Liver (tissue), 9 donors: Measurements from ENCODE around the gene EML6. TPM values are rescaled to one million over a fixed set of nuclear protein-coding genes. Genes with fewer than 3 reads are reported as not detected.

Experiments used
- DNase-seq: peaks from one replicate; pipeline ENCODE4 v3.0.0-alpha.2; 2017; ENCODE audit warnings: low spot score
- H3K27ac ChIP-seq, 2 donors: one replicate each; pipeline ENCODE4 v1.7.0; 2013; ENCODE audit warnings: inconsistent platforms in 2 of 2, low read length in 2 of 2, control low read depth in 1 of 2, low read depth in 1 of 2, mild to moderate bottlenecking in 1 of 2
- H3K27me3 ChIP-seq, 4 donors: one replicate each; pipeline versions ENCODE4 v1.6.1 to v1.7.0; 2013; ENCODE audit warnings: low read length in 3 of 4, inconsistent platforms in 1 of 4, mild to moderate bottlenecking in 1 of 4, moderate library complexity in 1 of 4; ENCODE audit not compliant: control insufficient read depth in 4 of 4, insufficient read depth in 4 of 4
- H3K36me3 ChIP-seq, 4 donors: one replicate each; pipeline versions ENCODE4 v1.6.1 to v1.7.0; 2013; ENCODE audit warnings: low read length in 3 of 4, mild to moderate bottlenecking in 3 of 4, low read depth in 1 of 4, moderate library complexity in 1 of 4; ENCODE audit not compliant: control insufficient read depth in 4 of 4, insufficient read depth in 3 of 4
- H3K4me1 ChIP-seq, 4 donors: one replicate each; pipeline versions ENCODE4 v1.6.1 to v1.7.0; 2013; ENCODE audit warnings: low read length in 3 of 4, mild to moderate bottlenecking in 3 of 4, moderate library complexity in 1 of 4; ENCODE audit not compliant: control insufficient read depth in 4 of 4, insufficient read depth in 4 of 4
- H3K4me3 ChIP-seq, 3 donors: one replicate each; pipeline versions ENCODE4 v1.6.1 to v1.7.0; 2013; ENCODE audit warnings: low read length in 3 of 3, control low read depth in 1 of 3, low read depth in 1 of 3, mild to moderate bottlenecking in 1 of 3
- H3K9ac ChIP-seq, 2 donors: one replicate each; pipeline ENCODE4 v1.7.0; 2013; ENCODE audit warnings: low read length in 2 of 2, mild to moderate bottlenecking in 2 of 2, moderate library complexity in 2 of 2, control low read depth in 1 of 2, low read depth in 1 of 2
- H3K9me3 ChIP-seq, 4 donors: one replicate each; pipeline versions ENCODE4 v1.6.1 to v1.7.0; 2013; ENCODE audit warnings: low read length in 3 of 4; ENCODE audit not compliant: control insufficient read depth in 4 of 4
- EGR1 ChIP-seq, 2 donors: IDR thresholded peaks; 2 replicates each; pipeline ENCODE4 v1.6.1; 2016 to 2018; ENCODE audit warnings: antibody characterized with exemption in 2 of 2, low read depth in 2 of 2
- FOXA1 ChIP-seq: IDR thresholded peaks from 2 replicates; pipeline ENCODE4 v1.6.1; 2016; ENCODE audit warnings: antibody characterized with exemption
- FOXA2 ChIP-seq: IDR thresholded peaks from 2 replicates; pipeline ENCODE4 v1.6.1; 2016; ENCODE audit warnings: antibody characterized with exemption
- GABPA ChIP-seq, 2 donors: IDR thresholded peaks in 1 of 2; conservative IDR thresholded peaks in 1 of 2; 2 replicates each; pipeline ENCODE4 v1.6.1; 2016; ENCODE audit warnings: antibody characterized with exemption in 2 of 2, mild to moderate bottlenecking in 1 of 2, moderate library complexity in 1 of 2
- HNF4A ChIP-seq, 2 donors: conservative IDR thresholded peaks; 2 replicates each; pipeline ENCODE4 v1.6.1; 2016; ENCODE audit warnings: antibody characterized with exemption in 2 of 2, mild to moderate bottlenecking in 2 of 2
- HNF4G ChIP-seq: IDR thresholded peaks from 2 replicates; pipeline ENCODE4 v1.6.1; 2016; ENCODE audit warnings: antibody characterized with exemption
- JUND ChIP-seq, 2 donors: IDR thresholded peaks; 2 replicates each; pipeline ENCODE4 v1.6.1; 2016; ENCODE audit warnings: antibody characterized with exemption in 2 of 2
- NR2F2 ChIP-seq: IDR thresholded peaks from 2 replicates; pipeline ENCODE4 v1.6.1; 2016; ENCODE audit warnings: antibody characterized with exemption
- RAD21 ChIP-seq, 2 donors: IDR thresholded peaks; 2 replicates each; pipeline ENCODE4 v1.6.1; 2016; ENCODE audit warnings: antibody characterized with exemption in 2 of 2, mild to moderate bottlenecking in 2 of 2
- RXRA ChIP-seq, 2 donors: IDR thresholded peaks; 2 replicates each; pipeline ENCODE4 v1.6.1; 2017 to 2018; ENCODE audit warnings: antibody characterized with exemption in 2 of 2, mild to moderate bottlenecking in 1 of 2
- SP1 ChIP-seq: IDR thresholded peaks from 2 replicates; pipeline ENCODE4 v1.6.1; 2018; ENCODE audit warnings: antibody characterized with exemption, mild to moderate bottlenecking
- TAF1 ChIP-seq: conservative IDR thresholded peaks from 2 replicates; pipeline ENCODE4 v1.6.1; 2016; ENCODE audit warnings: antibody characterized with exemption, mild to moderate bottlenecking
- YY1 ChIP-seq: IDR thresholded peaks from 2 replicates; pipeline ENCODE4 v1.6.1; 2016; ENCODE audit warnings: antibody characterized with exemption, mild to moderate bottlenecking
- WGBS: extraction: QIAGEN DNeasy Blood & Tissue Kit; methylation state at CpG from one replicate; pipeline ENCODE4 v1.1.7; 2013; 5-methylcytosine and 5-hydroxymethylcytosine counted together
- polyA plus RNA-seq, 2 donors: library from polyadenylated mRNA; stranded (reverse) in 1 of 2; unstranded in 1 of 2; fragments of 200-250 nt in 1 of 2; fragments of >200 nt in 1 of 2; fragmentation: Nextera tagmentation in 1 of 2; extraction: Ambion mirVana in 1 of 2; gene quantifications; one replicate each; pipeline versions ENCODE4 v1.2.1 to v1.2.3, GENCODE V29; 2013 to 2015
- total RNA-seq, 2 donors: library from RNA; depleted of rRNA; stranded (reverse); fragments of >200 nt; gene quantifications; one replicate each; pipeline ENCODE4 v1.2.3, GENCODE V29; 2014
- TF ChIP-seq, protein P1 (sequence below): IDR thresholded peaks from 2 replicates; pipeline ENCODE4 v1.6.1; 2016; ENCODE audit warnings: antibody characterized with exemption
- TF ChIP-seq, protein P2 (sequence below): fragments of 150-350 bp; IDR thresholded peaks from 2 replicates; pipeline ENCODE4 v1.5.1; 2017; ENCODE audit warnings: improper control_type of control experiment, low read depth, low read length; ENCODE audit not compliant: missing input control
- TF ChIP-seq, protein P3 (sequence below): IDR thresholded peaks from 2 replicates; pipeline ENCODE4 v1.6.1; 2016; ENCODE audit warnings: antibody characterized with exemption, mild to moderate bottlenecking
- TF ChIP-seq, protein P4 (sequence below): IDR thresholded peaks from 2 replicates; pipeline ENCODE4 v1.6.1; 2016; ENCODE audit warnings: antibody characterized with exemption
- TF ChIP-seq, protein P5 (sequence below): IDR thresholded peaks from 2 replicates; pipeline ENCODE4 v1.6.1; 2016; ENCODE audit warnings: antibody characterized with exemption
- donor health status: healthy.
- donor health status: healthy.
- donor health status: healthy.
- donor health status: healthy.
- donor health status: healthy.

The EML6 gene
- total and polyA plus RNA-seq, 4 donors, result 0.33 to 3.0 (median 1.4) TPM

DNA sequence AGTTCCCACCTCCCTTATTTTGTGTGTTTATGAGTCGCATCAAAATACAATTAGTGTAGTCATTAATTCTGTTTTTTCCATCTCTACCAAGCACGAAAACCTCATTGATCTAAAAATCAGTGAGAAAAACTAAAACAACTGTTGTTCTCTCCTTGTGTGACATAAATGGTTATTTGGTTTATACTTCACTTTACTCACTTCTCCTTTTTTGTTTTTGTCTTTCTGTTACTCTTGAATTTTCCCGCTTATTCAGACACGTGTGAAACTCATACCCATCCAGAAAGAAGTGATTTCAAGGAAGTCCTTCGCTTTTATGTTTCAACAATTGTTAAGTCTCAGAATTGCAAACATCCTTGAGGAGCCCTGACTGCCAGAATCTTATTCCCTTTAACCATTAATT lies 121.6 kb downstream of the EML6 start:
- H3K4me1 ChIP-seq, result no peaks in the 10 kb centered on the region
- no peaks in the 10 kb centered on the region for H3K27me3 ChIP-seq
- TF ChIP-seq, protein P1, sequence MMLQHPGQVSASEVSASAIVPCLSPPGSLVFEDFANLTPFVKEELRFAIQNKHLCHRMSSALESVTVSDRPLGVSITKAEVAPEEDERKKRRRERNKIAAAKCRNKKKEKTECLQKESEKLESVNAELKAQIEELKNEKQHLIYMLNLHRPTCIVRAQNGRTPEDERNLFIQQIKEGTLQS, result no peak
- no peak for TF ChIP-seq RAD21 (IDR thresholded peaks at IDR 0.05)
- TF ChIP-seq, protein P2, sequence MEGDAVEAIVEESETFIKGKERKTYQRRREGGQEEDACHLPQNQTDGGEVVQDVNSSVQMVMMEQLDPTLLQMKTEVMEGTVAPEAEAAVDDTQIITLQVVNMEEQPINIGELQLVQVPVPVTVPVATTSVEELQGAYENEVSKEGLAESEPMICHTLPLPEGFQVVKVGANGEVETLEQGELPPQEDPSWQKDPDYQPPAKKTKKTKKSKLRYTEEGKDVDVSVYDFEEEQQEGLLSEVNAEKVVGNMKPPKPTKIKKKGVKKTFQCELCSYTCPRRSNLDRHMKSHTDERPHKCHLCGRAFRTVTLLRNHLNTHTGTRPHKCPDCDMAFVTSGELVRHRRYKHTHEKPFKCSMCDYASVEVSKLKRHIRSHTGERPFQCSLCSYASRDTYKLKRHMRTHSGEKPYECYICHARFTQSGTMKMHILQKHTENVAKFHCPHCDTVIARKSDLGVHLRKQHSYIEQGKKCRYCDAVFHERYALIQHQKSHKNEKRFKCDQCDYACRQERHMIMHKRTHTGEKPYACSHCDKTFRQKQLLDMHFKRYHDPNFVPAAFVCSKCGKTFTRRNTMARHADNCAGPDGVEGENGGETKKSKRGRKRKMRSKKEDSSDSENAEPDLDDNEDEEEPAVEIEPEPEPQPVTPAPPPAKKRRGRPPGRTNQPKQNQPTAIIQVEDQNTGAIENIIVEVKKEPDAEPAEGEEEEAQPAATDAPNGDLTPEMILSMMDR, result no peak
- TF ChIP-seq TAF1, result no peak
- TF ChIP-seq, protein P3, sequence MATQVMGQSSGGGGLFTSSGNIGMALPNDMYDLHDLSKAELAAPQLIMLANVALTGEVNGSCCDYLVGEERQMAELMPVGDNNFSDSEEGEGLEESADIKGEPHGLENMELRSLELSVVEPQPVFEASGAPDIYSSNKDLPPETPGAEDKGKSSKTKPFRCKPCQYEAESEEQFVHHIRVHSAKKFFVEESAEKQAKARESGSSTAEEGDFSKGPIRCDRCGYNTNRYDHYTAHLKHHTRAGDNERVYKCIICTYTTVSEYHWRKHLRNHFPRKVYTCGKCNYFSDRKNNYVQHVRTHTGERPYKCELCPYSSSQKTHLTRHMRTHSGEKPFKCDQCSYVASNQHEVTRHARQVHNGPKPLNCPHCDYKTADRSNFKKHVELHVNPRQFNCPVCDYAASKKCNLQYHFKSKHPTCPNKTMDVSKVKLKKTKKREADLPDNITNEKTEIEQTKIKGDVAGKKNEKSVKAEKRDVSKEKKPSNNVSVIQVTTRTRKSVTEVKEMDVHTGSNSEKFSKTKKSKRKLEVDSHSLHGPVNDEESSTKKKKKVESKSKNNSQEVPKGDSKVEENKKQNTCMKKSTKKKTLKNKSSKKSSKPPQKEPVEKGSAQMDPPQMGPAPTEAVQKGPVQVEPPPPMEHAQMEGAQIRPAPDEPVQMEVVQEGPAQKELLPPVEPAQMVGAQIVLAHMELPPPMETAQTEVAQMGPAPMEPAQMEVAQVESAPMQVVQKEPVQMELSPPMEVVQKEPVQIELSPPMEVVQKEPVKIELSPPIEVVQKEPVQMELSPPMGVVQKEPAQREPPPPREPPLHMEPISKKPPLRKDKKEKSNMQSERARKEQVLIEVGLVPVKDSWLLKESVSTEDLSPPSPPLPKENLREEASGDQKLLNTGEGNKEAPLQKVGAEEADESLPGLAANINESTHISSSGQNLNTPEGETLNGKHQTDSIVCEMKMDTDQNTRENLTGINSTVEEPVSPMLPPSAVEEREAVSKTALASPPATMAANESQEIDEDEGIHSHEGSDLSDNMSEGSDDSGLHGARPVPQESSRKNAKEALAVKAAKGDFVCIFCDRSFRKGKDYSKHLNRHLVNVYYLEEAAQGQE, result no peak
- TF ChIP-seq NR2F2, result no peak
- no peak for TF ChIP-seq HNF4G
- no peak for TF ChIP-seq EGR1 (IDR thresholded peaks at IDR 0.05; ENCODE audit: low read depth in 2 of 2)
- TF ChIP-seq, protein P4, sequence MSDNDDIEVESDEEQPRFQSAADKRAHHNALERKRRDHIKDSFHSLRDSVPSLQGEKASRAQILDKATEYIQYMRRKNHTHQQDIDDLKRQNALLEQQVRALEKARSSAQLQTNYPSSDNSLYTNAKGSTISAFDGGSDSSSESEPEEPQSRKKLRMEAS, result no peak
- TF ChIP-seq HNF4A (conservative IDR thresholded peaks at IDR 0.05), result no peak
- TF ChIP-seq, protein P5, sequence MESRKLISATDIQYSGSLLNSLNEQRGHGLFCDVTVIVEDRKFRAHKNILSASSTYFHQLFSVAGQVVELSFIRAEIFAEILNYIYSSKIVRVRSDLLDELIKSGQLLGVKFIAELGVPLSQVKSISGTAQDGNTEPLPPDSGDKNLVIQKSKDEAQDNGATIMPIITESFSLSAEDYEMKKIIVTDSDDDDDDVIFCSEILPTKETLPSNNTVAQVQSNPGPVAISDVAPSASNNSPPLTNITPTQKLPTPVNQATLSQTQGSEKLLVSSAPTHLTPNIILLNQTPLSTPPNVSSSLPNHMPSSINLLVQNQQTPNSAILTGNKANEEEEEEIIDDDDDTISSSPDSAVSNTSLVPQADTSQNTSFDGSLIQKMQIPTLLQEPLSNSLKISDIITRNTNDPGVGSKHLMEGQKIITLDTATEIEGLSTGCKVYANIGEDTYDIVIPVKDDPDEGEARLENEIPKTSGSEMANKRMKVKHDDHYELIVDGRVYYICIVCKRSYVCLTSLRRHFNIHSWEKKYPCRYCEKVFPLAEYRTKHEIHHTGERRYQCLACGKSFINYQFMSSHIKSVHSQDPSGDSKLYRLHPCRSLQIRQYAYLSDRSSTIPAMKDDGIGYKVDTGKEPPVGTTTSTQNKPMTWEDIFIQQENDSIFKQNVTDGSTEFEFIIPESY, result no peak
- no peak for TF ChIP-seq FOXA1
- no peak for TF ChIP-seq FOXA2
- TF ChIP-seq GABPA (IDR thresholded peaks at IDR 0.05 in 1 of 2, conservative IDR thresholded peaks at IDR 0.05 in 1 of 2), result no peak
- TF ChIP-seq SP1, result no peak
- TF ChIP-seq RXRA (IDR thresholded peaks at IDR 0.05), result no peak
- TF ChIP-seq JUND (IDR thresholded peaks at IDR 0.05), result no peak
- no peak for TF ChIP-seq YY1
- DNase-seq, result no peak
- H3K36me3 ChIP-seq, result no peaks in the 10 kb centered on the region
- 79% methylated on average over 5 of the region's 5 CpGs for WGBS
- no peaks in the 10 kb centered on the region for H3K9me3 ChIP-seq
- H3K4me3 ChIP-seq, result no peak overlapping the region
- no peak overlapping the region for H3K9ac ChIP-seq
- no peak overlapping the region for H3K27ac ChIP-seq
